GM08714 (cell line): Measurements from ENCODE around the gene SNURF.
A peak's percentile ranks its signal among the peaks of the same experiment; 100 is the strongest.
"Not testable (repeated sequence)": the region's sequence is repeated elsewhere in the genome, so short reads cannot be mapped to it uniquely, and the experiment has no call there.

Experiments used
- H3K4me3 ChIP-seq: fragments of 200-500 bp; sonication (Bioruptor generic); 2 replicates; pipeline ENCODE4 v1.5.1; 2014; ENCODE audit warnings: mild to moderate bottlenecking, low read length, inconsistent platforms
- ZNF274 ChIP-seq: IDR thresholded peaks from 2 replicates; pipeline ENCODE4 v1.6.1; 2012; ENCODE audit warnings: mild to moderate bottlenecking, low read depth, low read length

The SNURF gene

DNA sequence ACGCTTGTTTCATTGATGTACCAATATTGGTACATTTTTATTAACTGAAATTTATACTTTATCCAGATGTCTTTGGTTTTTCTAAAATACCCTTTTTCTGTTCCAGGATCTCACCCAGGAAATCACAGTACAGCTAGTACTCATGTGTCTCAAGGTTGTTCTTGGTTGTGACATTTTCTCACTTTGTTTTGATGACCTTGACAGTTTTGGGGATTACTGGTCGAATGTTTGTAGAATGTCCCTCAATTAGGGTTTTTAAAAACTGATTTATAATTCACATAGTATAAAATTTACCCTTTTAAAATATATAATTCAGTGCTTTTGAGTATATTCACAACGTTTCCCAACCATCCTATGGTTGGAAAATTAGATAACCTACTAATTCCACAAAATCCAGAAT, 6.3 kb upstream of the SNURF start:
- H3K4me3 ChIP-seq = no peak overlapping the region
- no peak for TF ChIP-seq ZNF274

DNA sequence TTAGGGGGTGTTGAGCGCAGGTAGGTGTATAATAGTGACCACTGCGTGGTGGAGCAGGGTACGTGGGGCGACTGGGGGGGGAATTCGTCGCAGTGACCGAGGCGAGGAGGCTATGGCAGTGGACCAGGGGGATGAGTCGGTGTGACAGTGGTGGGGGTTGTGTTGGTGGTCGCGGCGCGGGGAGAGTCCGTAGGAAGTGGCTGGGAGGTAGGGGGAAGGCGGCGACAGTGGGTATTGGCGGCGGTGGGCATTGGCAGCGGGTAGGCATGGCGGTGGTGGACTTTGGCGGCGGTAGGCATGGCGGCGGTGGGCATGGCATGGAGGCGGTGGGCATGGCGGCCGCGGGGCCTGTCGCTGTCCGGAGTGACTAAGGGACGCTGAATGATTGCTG, 739 bp downstream of the SNURF start:
- H3K4me3 ChIP-seq = peak overlapping the region; percentile 95
- TF ChIP-seq ZNF274 = no peak

DNA sequence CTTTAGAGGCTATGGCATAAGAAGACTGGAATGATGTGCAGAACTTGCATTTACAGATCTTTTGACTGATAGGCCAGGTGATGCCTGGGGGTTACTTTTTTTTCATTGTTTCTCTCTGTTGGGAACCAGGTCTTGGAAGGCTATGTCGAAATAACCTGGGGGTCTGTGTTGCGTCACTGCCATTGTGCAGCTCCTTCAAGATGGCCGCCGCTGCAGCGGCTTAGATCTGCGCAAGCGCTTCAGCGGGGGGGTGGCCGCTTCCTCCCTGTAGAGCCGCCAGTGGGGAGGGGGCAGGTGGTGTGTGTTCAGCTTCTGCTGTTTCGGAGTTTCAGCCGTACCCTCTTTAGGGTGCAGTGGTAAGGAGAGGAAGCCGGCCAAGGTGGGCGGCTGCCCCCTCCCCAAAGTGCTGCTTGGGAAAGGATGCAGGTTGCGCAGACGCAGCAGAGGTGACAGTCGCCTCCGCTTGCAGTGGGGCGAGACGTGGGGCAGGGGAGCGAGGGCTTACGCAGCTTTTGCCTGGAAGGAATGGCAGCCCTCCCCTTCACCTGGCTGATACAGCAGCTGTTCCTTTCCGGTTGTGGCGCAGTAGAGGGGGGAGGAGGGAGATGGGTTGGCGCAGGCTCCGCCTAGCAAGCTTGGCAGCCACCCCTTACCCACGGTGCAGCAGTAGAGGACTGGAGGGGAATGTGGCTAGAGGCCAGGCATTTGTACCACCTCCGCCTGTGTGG, 1.5 kb downstream of the SNURF start:
- no peak for TF ChIP-seq ZNF274
- peak overlapping the region; percentile 95 for H3K4me3 ChIP-seq

DNA sequence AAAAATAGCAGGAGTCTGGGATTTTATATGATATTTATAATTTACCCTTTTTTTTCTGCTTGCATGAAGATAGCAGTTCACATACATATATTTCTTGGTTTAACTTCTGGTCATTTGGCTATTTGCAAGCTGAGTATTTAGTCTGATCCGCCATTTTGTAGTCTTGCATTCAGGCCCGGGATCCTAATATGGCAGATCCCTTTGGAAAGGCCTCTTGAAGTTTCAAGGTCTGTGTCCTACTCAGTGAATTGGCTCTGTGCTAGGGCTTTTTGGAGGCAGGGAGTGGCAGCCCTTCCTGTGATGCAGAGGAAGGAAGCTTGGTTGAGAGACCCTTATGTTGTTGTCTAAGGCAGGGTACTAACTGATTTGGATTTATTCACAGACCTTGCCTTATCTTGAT, 2.9 kb downstream of the SNURF start:
- no peak overlapping the region for H3K4me3 ChIP-seq
- no peak for TF ChIP-seq ZNF274

DNA sequence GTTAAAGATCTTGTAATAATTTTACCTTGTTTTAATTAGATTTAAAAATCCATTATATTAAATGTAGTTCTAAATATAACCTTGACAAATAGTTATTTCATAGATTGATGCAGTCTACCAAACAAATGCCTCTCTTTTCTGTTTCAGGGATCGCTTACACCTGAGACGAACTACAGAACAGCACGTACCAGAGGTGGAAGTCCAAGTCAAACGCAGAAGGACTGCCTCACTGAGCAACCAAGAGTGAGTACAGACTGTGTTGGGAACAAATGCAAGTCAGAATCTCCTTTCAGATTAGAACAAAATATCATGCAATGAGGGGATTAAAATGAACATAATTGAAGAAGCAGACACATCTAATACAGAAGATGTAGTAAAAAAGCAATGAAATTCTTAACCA, 7.2 kb downstream of the SNURF start:
- H3K4me3 ChIP-seq = no peak overlapping the region

DNA sequence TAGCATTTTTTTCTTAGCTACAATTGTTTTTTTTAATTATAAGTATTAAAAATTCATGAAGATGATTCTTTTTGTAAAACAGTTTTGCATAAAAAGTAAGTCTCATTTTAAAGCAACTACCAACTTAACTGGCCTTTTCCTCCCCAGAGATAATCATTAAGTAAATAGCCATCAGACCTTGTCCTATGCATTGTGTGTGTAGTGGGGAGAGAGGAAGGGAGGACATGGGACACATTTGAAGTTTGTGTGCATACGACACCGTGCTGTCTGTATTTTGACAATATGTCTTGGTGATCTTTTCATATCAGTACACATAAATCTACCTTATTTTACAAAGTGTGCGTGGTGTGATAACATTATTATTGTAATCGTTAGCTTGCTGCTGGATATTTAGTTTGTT, 8.1 kb downstream of the SNURF start:
- no peak for TF ChIP-seq ZNF274

More for the DNA sequence above, 7.2 kb downstream of the SNURF start:
- no peak for TF ChIP-seq ZNF274

DNA sequence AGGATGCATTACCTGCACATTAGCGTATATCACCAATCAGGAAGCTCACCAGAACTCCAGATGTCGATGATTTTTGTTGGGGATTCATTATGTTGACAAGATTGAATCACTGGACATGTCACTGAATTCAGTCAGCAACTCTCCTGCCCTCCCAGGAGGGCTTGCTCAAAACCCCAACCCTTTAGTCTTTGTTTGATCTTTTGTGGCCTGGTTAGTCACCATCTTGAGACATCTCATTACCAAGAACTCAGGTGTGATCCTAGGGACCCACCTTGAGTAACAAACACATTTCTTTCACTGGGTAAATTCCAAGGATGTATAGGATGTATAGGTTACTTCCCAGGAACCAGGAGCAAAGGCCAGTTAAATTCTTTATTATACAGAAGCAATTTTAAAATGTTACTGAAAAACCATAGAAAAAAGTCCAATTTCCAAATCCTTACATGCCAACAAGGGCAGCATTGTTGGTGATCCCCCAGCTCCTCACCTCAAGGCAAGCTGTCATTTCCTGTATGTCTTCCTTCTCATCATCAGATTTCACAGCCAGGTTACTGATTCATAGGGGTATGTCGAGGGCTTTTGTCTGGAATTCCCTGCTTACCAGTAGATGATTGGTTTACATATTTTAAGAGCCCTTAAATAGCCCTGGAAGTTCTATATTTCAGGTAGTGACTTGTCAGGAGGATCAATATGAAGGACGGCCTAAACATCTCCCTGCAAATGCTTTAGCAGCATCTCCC, 11.7 kb downstream of the SNURF start:
- H3K4me3 ChIP-seq = no peak overlapping the region
- no peak for TF ChIP-seq ZNF274

More for the DNA sequence above, 8.1 kb downstream of the SNURF start:
- H3K4me3 ChIP-seq = no peak overlapping the region

DNA sequence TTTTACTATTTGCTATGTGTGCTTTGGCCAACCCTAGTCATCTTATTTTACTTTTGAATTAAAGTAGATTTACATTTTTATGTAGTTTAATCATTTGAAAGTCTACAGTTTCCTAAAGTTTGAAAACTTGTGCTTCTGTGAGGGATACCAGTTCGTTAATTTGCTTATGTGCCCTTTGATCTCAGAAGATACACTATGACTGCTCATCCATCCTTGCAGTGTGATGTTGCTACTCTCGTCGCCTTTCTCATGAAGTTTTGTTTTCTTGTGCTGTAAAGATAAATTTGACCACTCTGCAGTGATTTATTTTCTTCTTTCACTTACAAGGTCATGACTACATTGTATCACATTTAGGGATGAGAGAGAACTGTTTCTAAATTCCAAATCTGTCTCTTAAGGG, 16.3 kb downstream of the SNURF start:
- TF ChIP-seq ZNF274 = no peak
- H3K4me3 ChIP-seq = no peak overlapping the region

DNA sequence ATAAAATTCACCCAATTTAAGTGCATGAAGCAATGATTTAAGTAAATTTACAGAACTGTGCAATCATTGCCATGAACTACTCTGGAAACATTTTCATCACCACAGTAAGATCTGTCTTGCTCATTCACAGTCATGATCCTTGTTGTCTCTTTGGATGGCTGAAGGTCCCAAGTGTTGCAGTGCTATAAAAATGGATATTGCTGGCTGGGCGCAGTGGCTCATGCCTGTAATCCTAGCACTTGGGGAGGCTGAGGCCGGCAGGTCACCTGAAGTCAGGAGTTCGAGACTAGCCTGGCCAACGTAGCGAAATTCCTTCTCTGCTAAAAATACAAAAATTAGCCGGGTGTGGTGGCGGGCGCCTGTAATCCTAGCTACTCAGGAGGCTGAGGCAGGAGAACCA, 17.0 kb downstream of the SNURF start:
- no peak overlapping the region for H3K4me3 ChIP-seq
- TF ChIP-seq ZNF274 = no peak

DNA sequence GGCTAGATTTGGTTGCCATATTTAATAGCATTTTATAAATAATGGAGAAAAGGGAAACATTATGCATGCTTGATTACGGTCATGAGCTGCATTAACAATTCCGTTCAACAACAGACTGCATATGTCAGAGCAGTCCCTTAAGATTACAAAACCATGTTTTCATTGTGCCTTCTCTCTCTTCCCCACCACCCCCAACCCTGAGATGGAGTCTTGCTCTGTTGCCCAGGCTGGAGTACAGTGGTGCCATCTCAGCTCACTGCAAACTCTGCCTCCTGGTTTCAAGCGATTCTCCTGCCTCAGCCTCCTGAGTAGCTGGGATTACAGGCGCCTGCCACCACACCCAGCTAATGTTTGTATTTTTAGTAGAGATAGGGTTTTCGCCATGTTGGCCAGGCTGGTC, 17.9 kb downstream of the SNURF start:
- H3K4me3 ChIP-seq = not testable (repeated sequence)

DNA sequence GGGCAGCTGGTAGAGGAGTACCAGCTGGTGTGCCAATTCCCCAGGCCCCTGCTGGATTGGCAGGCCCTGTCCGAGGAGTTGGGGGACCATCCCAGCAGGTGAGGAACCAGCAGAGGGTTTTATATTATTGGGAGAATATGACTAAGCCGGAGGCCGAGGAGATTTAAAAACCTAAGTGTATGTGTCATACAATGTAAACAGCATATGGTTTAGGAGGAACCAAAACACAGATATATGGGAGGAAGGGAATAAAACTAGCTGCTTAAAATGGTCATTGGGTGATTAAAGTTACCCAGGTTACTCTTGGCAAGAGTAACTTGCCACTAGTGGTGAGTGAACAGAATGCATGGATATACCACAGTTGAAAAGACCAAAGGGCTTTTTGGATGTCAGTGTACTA, 22.1 kb downstream of the SNURF start:
- no peak for TF ChIP-seq ZNF274
- H3K4me3 ChIP-seq = no peak overlapping the region

DNA sequence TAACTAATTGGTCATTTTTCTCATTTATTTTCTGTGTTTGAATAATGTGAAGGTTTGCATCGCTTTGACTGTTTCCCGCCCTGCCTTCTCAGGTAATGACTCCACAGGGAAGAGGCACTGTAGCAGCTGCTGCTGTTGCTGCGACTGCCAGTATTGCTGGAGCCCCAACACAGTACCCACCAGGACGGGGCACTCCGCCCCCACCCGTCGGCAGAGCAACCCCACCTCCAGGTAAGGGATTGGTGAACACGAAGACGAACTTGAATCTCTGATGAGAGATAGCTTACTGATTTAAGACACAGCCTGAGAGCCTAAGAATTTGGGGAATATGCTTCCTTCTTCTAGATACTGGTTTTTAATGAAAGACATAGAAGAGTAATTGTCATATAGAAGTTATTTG, 22.9 kb downstream of the SNURF start:
- no peak for TF ChIP-seq ZNF274
- H3K4me3 ChIP-seq = no peak overlapping the region

DNA sequence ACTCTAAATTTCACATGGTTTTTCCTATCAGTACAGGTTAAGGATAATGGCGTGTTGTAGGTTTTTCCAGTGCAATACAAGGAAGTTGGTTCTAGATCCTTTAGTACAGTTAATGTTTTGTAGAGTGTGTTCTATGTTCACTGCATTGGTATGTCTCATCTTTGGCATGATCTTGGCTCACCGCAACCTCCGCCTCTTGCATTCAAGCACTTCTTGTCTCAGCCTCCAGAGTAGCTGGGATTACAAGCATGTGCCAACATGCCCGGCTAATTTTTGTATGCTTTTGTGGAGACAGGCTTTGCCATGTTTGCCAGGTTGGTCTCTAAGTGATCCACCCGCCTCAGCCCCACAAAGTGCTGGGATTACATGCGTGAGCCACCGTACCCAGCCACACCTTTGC, 30.4 kb downstream of the SNURF start:
- TF ChIP-seq ZNF274 = no peak
- no peak overlapping the region for H3K4me3 ChIP-seq

DNA sequence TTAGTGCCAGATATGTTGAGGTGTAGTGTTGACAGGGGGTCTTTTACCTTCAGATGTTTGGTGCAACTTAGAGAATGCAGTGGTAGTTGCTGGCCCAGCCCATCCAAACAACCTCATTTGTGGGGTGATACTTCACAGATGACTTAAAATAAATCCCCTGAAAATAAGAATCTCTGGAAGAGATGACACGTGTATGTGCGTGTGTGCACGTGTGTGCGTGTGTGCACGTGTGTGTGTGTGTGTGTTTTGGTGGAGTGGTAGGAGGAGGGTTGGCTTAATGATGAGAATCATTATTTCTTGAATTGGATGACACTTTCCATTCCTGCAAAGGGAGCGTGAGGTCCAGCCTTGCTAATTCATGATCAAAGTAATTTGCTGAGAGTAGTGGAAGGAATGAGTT, 31.9 kb downstream of the SNURF start:
- H3K4me3 ChIP-seq = no peak overlapping the region
- TF ChIP-seq ZNF274 = no peak
